Ammon's horn (tissue), 1 donor: ENCODE data around the gene IRF4.

Source experiments
- DNase-seq: peaks from one replicate; pipeline ENCODE4 v3.0.0-alpha.2; 2016; ENCODE audit warnings: low spot score

Gene IRF4

GRCh38 chr6:353642-354614 is 37.6 kb upstream of the IRF4 start:
- DNase-seq = no peak

GRCh38 chr6:354631-355280 is 36.8 kb upstream of the IRF4 start:
- no peak for DNase-seq

- DNase-seq = no peak
Measured at GRCh38 chr6:355373-356208, 36.0 kb upstream of the IRF4 start.

GRCh38 chr6:356828-357251 is 34.7 kb upstream of the IRF4 start:
- DNase-seq = no peak

GRCh38 chr6:357261-357790 is 34.2 kb upstream of the IRF4 start:
- DNase-seq = no peak

GRCh38 chr6:357791-358341 is 33.7 kb upstream of the IRF4 start:
- no peak for DNase-seq

- no peak for DNase-seq
Measured at GRCh38 chr6:358432-358831, 33.1 kb upstream of the IRF4 start.

GRCh38 chr6:358847-359246 is 32.7 kb upstream of the IRF4 start:
- DNase-seq = no peak

- no peak for DNase-seq
Measured at GRCh38 chr6:359261-360035, 32.1 kb upstream of the IRF4 start.

GRCh38 chr6:360349-360748 is 31.2 kb upstream of the IRF4 start:
- no peak for DNase-seq

- no peak for DNase-seq
Measured at GRCh38 chr6:360764-361373, 30.7 kb upstream of the IRF4 start.

GRCh38 chr6:361411-362132 is 30.0 kb upstream of the IRF4 start:
- DNase-seq = no peak

- no peak for DNase-seq
Measured at GRCh38 chr6:362231-362923, 29.2 kb upstream of the IRF4 start.

GRCh38 chr6:362924-363249 is 28.7 kb upstream of the IRF4 start:
- no peak for DNase-seq

- no peak for DNase-seq
Measured at GRCh38 chr6:363291-363690, 28.3 kb upstream of the IRF4 start.

- no peak for DNase-seq
Measured at GRCh38 chr6:363909-364308, 27.6 kb upstream of the IRF4 start.

GRCh38 chr6:364609-365540 is 26.7 kb upstream of the IRF4 start:
- no peak for DNase-seq

- no peak for DNase-seq
Measured at GRCh38 chr6:365835-366234, 25.7 kb upstream of the IRF4 start.
